HEK293T (cell line): Measurements from ENCODE around the gene BOC.

Experiments
- CTCF ChIA-PET: fragments of 350-600 bp; formaldehyde crosslinking; extraction: SDS; loops from one replicate; lab custom pipeline; 2021; ENCODE audit warnings: antibody characterized with exemption, inconsistent platforms; lab: Yijun Ruan, JAX
- POLR2A ChIA-PET: fragments of 350-600 bp; formaldehyde crosslinking; extraction: SDS; loops from one replicate; lab custom pipeline; 2020; ENCODE audit warnings: antibody characterized with exemption, inconsistent platforms; lab: Yijun Ruan, JAX
- DNase-seq: peaks from one replicate; pipeline ENCODE4 v3.0.0; 2012; ENCODE audit warnings: mixed read lengths; ENCODE audit errors: extremely low spot score
- ARNT ChIP-seq: fragments of 450-650 bp; IDR thresholded peaks from 2 replicates; pipeline ENCODE4 v1.6.1; 2017; ENCODE audit warnings: mild to moderate bottlenecking
- BHLHE40 ChIP-seq: fragments of 450-650 bp; IDR thresholded peaks from 2 replicates; pipeline ENCODE4 v1.6.1; 2016; ENCODE audit warnings: mild to moderate bottlenecking, moderate library complexity, borderline replicate concordance
- CTBP1 ChIP-seq: fragments of 450-650 bp; IDR thresholded peaks from 2 replicates; pipeline ENCODE4 v1.6.1; 2016; ENCODE audit warnings: borderline replicate concordance
- ELF4 ChIP-seq: fragments of 450-650 bp; IDR thresholded peaks from 2 replicates; pipeline ENCODE4 v1.6.1; 2017; ENCODE audit warnings: antibody characterized with exemption
- FOXA1 ChIP-seq: fragments of 450-650 bp; IDR thresholded peaks from 2 replicates; pipeline ENCODE4 v1.6.1; 2016; ENCODE audit warnings: mild to moderate bottlenecking
- FOXK2 ChIP-seq: fragments of 450-650 bp; IDR thresholded peaks from 2 replicates; pipeline ENCODE4 v1.6.1; 2016; ENCODE audit warnings: mild to moderate bottlenecking
- FOXM1 ChIP-seq: fragments of 450-650 bp; IDR thresholded peaks from 2 replicates; pipeline ENCODE4 v1.6.1; 2017; ENCODE audit warnings: mild to moderate bottlenecking, borderline replicate concordance
- HDGF ChIP-seq: fragments of 450-650 bp; IDR thresholded peaks from 2 replicates; pipeline ENCODE4 v1.6.1; 2017; ENCODE audit warnings: antibody characterized with exemption, borderline replicate concordance
- L3MBTL2 ChIP-seq: fragments of 450-650 bp; conservative IDR thresholded peaks from 2 replicates; pipeline ENCODE4 v1.6.1; 2016; ENCODE audit warnings: mild to moderate bottlenecking
- LEF1 ChIP-seq: fragments of 450-650 bp; IDR thresholded peaks from 2 replicates; pipeline ENCODE4 v1.6.1; 2017; ENCODE audit warnings: mild to moderate bottlenecking, borderline replicate concordance
- NFRKB ChIP-seq: fragments of 450-650 bp; IDR thresholded peaks from 2 replicates; pipeline ENCODE4 v1.6.1; 2016; ENCODE audit warnings: mild to moderate bottlenecking, moderate library complexity
- PKNOX1 ChIP-seq: fragments of 450-650 bp; IDR thresholded peaks from 2 replicates; pipeline ENCODE4 v1.6.1; 2016
- SP1 ChIP-seq: fragments of 450-650 bp; IDR thresholded peaks from 2 replicates; pipeline ENCODE4 v1.6.1; 2017
- SUZ12 ChIP-seq: fragments of 450-650 bp; IDR thresholded peaks from 2 replicates; pipeline ENCODE4 v1.6.1; 2016; ENCODE audit warnings: mild to moderate bottlenecking
- TARDBP ChIP-seq: fragments of 450-650 bp; IDR thresholded peaks from 2 replicates; pipeline ENCODE4 v1.6.1; 2016
- ZNF384 ChIP-seq: fragments of 450-650 bp; IDR thresholded peaks from 2 replicates; pipeline ENCODE4 v1.6.1; 2016

Gene BOC

DNA sequence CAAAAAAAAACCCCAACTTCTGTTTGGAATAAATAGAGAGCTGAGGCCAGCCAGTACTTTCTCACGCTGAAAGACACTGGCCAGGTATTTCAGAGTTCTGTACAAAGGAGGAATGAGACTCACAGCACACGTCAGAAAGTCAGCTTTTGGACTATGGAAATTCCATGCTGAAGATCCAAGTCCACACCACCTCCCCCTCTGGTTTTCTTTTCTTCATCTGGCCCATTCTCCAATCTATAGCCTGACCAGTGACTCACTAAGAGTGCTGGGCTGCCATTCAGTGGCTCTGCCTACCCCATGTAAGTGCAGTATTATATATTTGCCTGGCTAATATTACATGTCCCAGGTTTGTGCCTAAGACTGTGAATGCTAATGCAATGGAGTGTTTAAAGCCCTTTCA is 13.9 kb downstream of the BOC start:
- CTCF ChIA-PET, result no interaction called here
- no peak for DNase-seq
- TF ChIP-seq BHLHE40 (no peak), SUZ12 (no peak), TARDBP (no peak), ZNF384 (no peak), HDGF (no peak), L3MBTL2 (no peak), ARNT (no peak), PKNOX1 (no peak), SP1 (no peak)
- POLR2A ChIA-PET, result no interaction called here

DNA sequence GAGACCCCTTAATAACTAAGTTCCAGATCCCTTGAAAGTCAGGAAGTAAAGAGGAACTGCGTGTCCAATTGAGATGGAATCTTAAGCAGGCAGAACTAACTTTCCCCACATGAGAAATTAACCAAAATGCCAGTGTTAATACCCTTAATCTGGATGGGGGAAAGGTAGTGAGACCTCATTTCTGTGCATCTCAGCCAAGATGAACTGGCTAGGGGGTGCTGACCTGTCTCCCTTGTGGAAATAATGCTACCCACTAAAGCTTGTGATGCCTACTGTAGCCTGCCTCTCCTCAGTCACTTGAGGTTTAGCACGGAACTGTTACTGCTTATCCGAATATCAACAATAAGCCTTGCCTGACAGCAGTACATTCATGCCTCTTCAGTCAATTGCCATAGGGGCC is 15.1 kb downstream of the BOC start:
- ChIA-PET POLR2A (no interaction called here), CTCF (interaction anchor here (1.0 kb wide), 1 partner anchor 11 kb away, joined by 3 read pairs; no protein-coding TSS in a partner anchor)
- TF ChIP-seq TARDBP (no peak), FOXA1 (no peak), CTBP1 (no peak)
- DNase-seq, result no peak

DNA sequence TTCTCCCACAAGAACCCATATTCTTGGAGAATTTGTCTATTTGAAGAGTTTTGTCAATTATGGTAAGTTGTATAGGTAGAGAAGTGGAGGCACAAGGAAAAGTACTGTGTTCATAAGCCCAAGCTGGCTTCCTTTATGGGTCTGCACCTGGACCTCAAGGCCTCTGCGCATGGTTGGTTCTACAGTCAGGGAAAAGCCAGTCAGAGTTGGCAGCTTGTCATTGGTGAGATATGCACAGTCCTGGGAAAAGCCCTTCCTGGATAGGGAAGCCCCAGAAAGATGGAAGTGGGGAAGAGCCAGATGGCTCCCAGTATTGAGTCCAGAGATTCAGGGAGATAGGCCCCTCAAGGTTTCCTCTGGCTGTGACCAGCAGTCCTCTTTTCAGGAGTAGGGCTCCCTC is 15.8 kb downstream of the BOC start:
- TF ChIP-seq LEF1 (no peak), ARNT (no peak), PKNOX1 (no peak), FOXM1 (no peak), CTBP1 (no peak), ZNF384 (no peak), FOXA1 (no peak), BHLHE40 (no peak), HDGF (no peak), FOXK2 (no peak)
- POLR2A ChIA-PET, result no interaction called here
- DNase-seq, result no peak
- CTCF ChIA-PET, result interaction anchor here (0.5 to 1.0 kb wide), 2 partner anchors 12 to 96 kb away, joined by 3 read pairs; no protein-coding TSS in a partner anchor

DNA sequence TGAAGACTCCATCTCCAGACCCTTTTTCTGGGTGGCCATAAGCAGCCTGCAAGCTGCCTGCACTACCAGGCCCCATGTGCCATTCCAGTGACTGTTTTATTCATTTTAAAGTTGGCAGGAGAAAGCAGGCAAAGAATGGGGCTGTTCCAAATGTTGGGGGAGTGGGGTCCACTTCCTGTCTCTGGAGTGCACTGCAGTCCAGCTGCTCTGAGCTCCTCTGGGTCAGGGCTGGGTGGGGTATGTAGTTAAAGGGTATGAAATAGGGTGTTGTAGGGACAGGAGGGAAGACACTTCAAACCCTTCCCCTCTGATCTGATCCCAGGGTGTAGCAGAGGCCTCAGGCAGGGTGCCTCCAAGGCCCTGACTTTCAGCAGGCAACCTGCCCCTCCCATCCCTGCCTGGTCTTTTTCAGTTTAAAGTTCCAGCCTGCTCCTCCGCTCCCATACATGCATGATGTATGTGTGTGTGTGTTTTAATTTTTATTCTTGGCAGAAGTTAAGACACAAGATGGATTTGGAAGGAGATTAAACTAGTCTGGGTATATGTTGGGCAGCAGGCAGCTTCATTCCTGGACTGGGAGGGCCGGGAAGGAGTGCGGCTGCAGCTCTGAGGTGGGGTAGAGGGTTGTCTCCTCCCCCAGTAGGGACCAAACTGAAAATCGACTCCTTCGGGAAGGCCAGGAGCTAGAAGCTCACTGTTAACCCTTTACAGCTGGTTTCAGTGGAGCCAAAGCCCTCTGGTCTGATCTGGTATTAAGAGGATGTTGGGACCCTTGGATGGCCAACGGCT is 17.3 kb downstream of the BOC start:
- CTCF ChIA-PET, result no interaction called here

DNA sequence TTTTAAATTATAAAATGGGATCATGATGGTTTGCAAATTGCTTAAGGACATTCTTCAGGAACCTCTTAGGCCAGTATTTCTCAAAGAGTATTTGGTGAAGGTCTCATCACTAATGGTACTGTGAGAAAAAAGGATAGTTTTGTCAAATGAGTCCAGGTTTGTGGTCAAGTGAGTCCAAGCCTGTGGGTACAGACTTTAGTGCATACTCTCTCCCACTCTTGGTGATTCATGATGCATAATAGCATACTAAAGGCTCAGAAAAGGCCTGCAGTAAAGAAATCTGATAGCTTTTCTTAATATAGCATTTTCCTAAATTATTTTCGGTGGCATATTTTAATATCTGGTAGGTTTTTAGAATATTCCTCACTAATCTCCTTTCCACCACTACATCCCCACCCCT is 20.0 kb downstream of the BOC start:
- TF ChIP-seq TARDBP, result no peak
- TF ChIP-seq HDGF, result no peak
- TF ChIP-seq SUZ12, result no peak
- TF ChIP-seq LEF1, result no peak
- TF ChIP-seq ZNF384, result no peak
- TF ChIP-seq SP1, result no peak
- TF ChIP-seq ARNT, result no peak
- ChIA-PET CTCF (no interaction called here), POLR2A (no interaction called here)
- DNase-seq, result no peak

More for the DNA sequence above, 17.3 kb downstream of the BOC start:
- no peak for DNase-seq
- TF ChIP-seq NFRKB, result no peak
- no peak for TF ChIP-seq FOXM1
- TF ChIP-seq FOXK2, result no peak
- TF ChIP-seq CTBP1, result no peak
- TF ChIP-seq HDGF, result no peak
- TF ChIP-seq ARNT, result no peak
- POLR2A ChIA-PET, result interaction anchor here (1.0 kb wide), 1 partner anchor 16 kb away, joined by 5 read pairs; no protein-coding TSS in a partner anchor

- TF ChIP-seq ELF4 (no peak), SUZ12 (no peak), SP1 (no peak), CTBP1 (no peak), ARNT (no peak), FOXA1 (no peak), BHLHE40 (no peak), FOXK2 (no peak), PKNOX1 (no peak), NFRKB (no peak), ZNF384 (no peak), FOXM1 (no peak), TARDBP (no peak), HDGF (no peak), L3MBTL2 (no peak), LEF1 (no peak)
- no peak for DNase-seq
- ChIA-PET CTCF (no interaction called here), POLR2A (no interaction called here)
Observed at GRCh38 chr3:113231827-113232253, 20.5 kb downstream of the BOC start.

DNA sequence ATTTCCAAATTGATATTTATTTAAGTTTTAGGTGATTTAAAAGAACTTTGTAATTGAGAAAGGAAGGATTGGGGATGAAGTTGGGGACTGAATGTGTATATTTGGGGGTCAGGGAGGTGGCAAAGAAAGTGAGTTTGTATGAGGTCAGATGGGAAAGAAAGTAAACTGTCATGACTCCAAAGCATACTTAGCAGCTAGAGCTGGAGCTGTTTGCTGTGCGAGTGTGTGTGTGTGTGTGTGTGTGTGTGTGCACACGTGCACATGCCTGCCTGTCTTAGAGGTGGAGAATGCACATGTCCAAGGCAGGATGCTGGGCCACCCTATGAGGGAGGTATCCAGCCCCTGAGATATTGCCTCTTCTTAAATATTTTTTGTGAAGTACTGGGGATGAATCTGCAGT is 21.0 kb downstream of the BOC start:
- CTCF ChIA-PET, result no interaction called here
- POLR2A ChIA-PET, result no interaction called here
- no peak for DNase-seq
- TF ChIP-seq SP1, result no peak
